ENCODE results near the gene POLD4. TPM values are rescaled to one million over a fixed set of nuclear protein-coding genes. Genes with fewer than 3 reads are reported as not detected.
A peak's percentile ranks its signal among the peaks of the same experiment; 100 is the strongest.

Gene POLD4
- polyA plus RNA-seq, 1 donor, result 112 TPM

GRCh38 chr11:67317888-67318555, 35.3 kb downstream of the POLD4 start:
- Histone ChIP-seq H3K27ac (ENCODE audit: low read length) (no peak overlapping the region), H3K36me3 (ENCODE audit: control insufficient read depth, insufficient read depth, low read length) (no peaks in the 10 kb centered on the region), H3K9me3 (ENCODE audit: control insufficient read depth, low read depth, low read length) (no peaks in the 10 kb centered on the region), H3K4me3 (ENCODE audit: low read length) (peak overlapping the region; percentile 74), H3K27me3 (ENCODE audit: control insufficient read depth, insufficient read depth, low read length) (no peaks in the 10 kb centered on the region), H3K4me1 (ENCODE audit: control insufficient read depth, insufficient read depth, low read length) (peaks cover 10% of the 10 kb centered on the region)
- no CpG with 5 or more reads among the region's 53 CpGs for WGBS (ENCODE audit: insufficient coverage, low lambda C conversion rate)
- no peak for DNase-seq

DNA sequence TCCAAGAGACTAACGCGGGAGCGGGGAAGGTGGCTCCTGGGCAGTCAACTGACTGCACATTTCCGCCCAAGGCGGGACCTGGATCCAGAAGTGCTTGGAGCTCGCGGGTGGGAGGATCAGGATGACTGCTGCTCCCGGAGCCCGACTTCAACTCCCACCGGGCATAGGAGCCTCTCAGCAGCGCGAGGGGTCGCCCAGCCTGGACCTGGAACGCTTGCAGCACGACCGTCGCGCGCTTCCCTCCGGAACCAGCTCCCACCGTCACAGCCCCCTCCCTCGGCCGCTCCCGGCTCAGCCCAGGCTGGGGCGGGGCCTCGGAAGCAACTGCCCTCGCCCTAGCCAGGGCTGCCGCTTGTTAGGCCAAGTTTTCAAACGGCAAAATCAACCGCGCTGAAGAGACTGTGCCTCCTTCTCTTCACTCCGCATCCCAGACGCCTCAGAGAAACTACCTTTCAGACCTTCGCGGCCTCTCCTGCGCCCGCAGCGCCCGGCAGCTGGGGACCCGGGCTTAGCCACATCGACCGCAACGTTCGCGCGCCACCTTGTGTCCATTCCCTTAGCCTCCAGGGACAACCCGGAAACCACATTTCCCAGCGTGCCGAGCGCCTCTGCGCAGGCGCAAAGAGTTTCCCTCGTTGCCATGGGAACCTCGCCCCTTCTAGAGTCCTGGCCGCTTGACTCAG, 36.0 kb downstream of the POLD4 start:
- no peaks in the 10 kb centered on the region for H3K27me3 ChIP-seq (ENCODE audit: control insufficient read depth, insufficient read depth, low read length)
- peak overlapping the region; percentile 97 for H3K27ac ChIP-seq (ENCODE audit: low read length)
- peaks cover 13% of the 10 kb centered on the region for H3K4me1 ChIP-seq (ENCODE audit: control insufficient read depth, insufficient read depth, low read length)
- no peaks in the 10 kb centered on the region for H3K36me3 ChIP-seq (ENCODE audit: control insufficient read depth, insufficient read depth, low read length)
- WGBS (ENCODE audit: insufficient coverage, low lambda C conversion rate), result no CpG with 5 or more reads among the region's 55 CpGs
- no peaks in the 10 kb centered on the region for H3K9me3 ChIP-seq (ENCODE audit: control insufficient read depth, low read depth, low read length)
- peak overlapping the region; percentile 74 for H3K4me3 ChIP-seq (ENCODE audit: low read length)
- peak; percentile 95 to 97 for DNase-seq

DNA sequence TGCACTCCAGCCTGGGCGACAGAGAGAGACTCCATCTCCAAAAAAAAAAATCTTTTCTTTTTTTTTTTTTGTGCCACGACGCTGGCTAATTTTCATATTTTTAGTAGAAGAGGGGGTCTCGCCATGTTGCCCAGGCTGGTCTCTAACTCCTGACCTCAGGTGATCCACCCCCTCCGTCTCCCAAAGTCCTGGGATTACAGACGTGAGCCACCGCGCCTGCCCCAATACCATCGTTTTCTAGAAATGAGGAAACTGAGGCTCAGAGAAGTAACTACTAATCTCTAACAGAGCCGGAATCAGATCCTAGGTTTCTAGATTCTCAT, 36.5 kb downstream of the POLD4 start:
- H3K4me1 ChIP-seq (ENCODE audit: control insufficient read depth, insufficient read depth, low read length), result peaks cover 13% of the 10 kb centered on the region
- no peaks in the 10 kb centered on the region for H3K36me3 ChIP-seq (ENCODE audit: control insufficient read depth, insufficient read depth, low read length)
- peak overlapping the region; percentile 74 for H3K4me3 ChIP-seq (ENCODE audit: low read length)
- WGBS (ENCODE audit: insufficient coverage, low lambda C conversion rate), result 0% methylated on average over 1 of the region's 10 CpGs
- H3K27me3 ChIP-seq (ENCODE audit: control insufficient read depth, insufficient read depth, low read length), result no peaks in the 10 kb centered on the region
- peak overlapping the region; percentile 97 for H3K27ac ChIP-seq (ENCODE audit: low read length)
- no peak for DNase-seq
- no peaks in the 10 kb centered on the region for H3K9me3 ChIP-seq (ENCODE audit: control insufficient read depth, low read depth, low read length)

GRCh38 chr11:67315325-67315909, 37.9 kb downstream of the POLD4 start:
- no peak for DNase-seq
- H3K4me1 ChIP-seq (ENCODE audit: control insufficient read depth, insufficient read depth, low read length), result peaks cover 13% of the 10 kb centered on the region
- H3K36me3 ChIP-seq (ENCODE audit: control insufficient read depth, insufficient read depth, low read length), result peaks cover 8% of the 10 kb centered on the region
- H3K4me3 ChIP-seq (ENCODE audit: low read length), result no peak overlapping the region
- no peaks in the 10 kb centered on the region for H3K9me3 ChIP-seq (ENCODE audit: control insufficient read depth, low read depth, low read length)
- H3K27ac ChIP-seq (ENCODE audit: low read length), result no peak overlapping the region
- H3K27me3 ChIP-seq (ENCODE audit: control insufficient read depth, insufficient read depth, low read length), result no peaks in the 10 kb centered on the region
- WGBS (ENCODE audit: insufficient coverage, low lambda C conversion rate), result 100% methylated on average over 2 of the region's 9 CpGs

GRCh38 chr11:67314218-67314617, 39.1 kb downstream of the POLD4 start:
- H3K4me3 ChIP-seq (ENCODE audit: low read length), result no peak overlapping the region
- no peak overlapping the region for H3K27ac ChIP-seq (ENCODE audit: low read length)
- no CpG with 5 or more reads among the region's 2 CpGs for WGBS (ENCODE audit: insufficient coverage, low lambda C conversion rate)
- peaks cover 20% of the 10 kb centered on the region for H3K36me3 ChIP-seq (ENCODE audit: control insufficient read depth, insufficient read depth, low read length)
- no peaks in the 10 kb centered on the region for H3K9me3 ChIP-seq (ENCODE audit: control insufficient read depth, low read depth, low read length)
- no peak for DNase-seq
- peaks cover 13% of the 10 kb centered on the region for H3K4me1 ChIP-seq (ENCODE audit: control insufficient read depth, insufficient read depth, low read length)
- H3K27me3 ChIP-seq (ENCODE audit: control insufficient read depth, insufficient read depth, low read length), result no peaks in the 10 kb centered on the region

DNA sequence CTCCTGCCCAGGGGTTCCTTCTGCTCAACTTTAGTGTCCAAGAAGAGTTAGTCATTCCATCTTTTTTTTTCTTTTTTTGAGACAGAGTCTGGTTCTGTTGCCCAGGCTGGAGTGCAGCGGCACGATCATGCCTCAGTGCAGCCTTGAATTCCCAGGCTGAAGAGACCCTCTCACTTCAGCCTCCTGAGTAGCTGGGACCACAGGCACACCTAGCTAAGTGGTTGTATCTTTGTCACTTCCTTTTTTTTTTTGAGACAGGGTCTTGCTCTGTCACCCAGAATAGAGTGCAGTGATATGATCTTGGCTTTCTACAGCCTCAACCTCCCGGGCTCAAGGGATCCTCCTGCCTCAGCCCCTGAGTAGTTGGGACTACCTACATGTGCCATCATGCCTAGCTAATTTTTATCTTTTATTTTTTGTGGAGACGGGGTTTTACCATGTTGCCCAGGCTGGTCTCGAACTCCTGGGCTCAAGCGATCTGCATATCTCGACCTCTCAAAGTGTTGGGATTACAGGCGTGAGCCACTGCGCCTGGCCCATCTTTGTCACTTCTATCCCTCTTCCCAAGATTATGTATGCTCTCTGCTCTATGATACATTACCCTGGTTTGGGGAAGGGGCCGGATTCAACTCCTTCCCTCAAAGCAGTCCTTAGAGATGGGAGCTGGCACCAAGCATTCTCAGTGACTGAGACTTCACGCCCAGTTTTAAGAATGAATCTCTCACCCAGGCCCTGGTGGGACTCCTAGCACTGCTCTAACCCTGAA, 40.0 kb downstream of the POLD4 start:
- peak overlapping the region; percentile 77 for H3K27ac ChIP-seq (ENCODE audit: low read length)
- no peaks in the 10 kb centered on the region for H3K27me3 ChIP-seq (ENCODE audit: control insufficient read depth, insufficient read depth, low read length)
- H3K4me3 ChIP-seq (ENCODE audit: low read length), result no peak overlapping the region
- peaks cover 28% of the 10 kb centered on the region for H3K36me3 ChIP-seq (ENCODE audit: control insufficient read depth, insufficient read depth, low read length)
- 80% methylated on average over 1 of the region's 11 CpGs for WGBS (ENCODE audit: insufficient coverage, low lambda C conversion rate)
- no peak for DNase-seq
- no peaks in the 10 kb centered on the region for H3K9me3 ChIP-seq (ENCODE audit: control insufficient read depth, low read depth, low read length)
- H3K4me1 ChIP-seq (ENCODE audit: control insufficient read depth, insufficient read depth, low read length), result peaks cover 11% of the 10 kb centered on the region

GRCh38 chr11:67312187-67313021, 40.9 kb downstream of the POLD4 start:
- Histone ChIP-seq H3K9me3 (ENCODE audit: control insufficient read depth, low read depth, low read length) (no peaks in the 10 kb centered on the region), H3K4me3 (ENCODE audit: low read length) (no peak overlapping the region), H3K4me1 (ENCODE audit: control insufficient read depth, insufficient read depth, low read length) (peaks cover 10% of the 10 kb centered on the region), H3K27me3 (ENCODE audit: control insufficient read depth, insufficient read depth, low read length) (no peaks in the 10 kb centered on the region), H3K36me3 (ENCODE audit: control insufficient read depth, insufficient read depth, low read length) (peaks cover 37% of the 10 kb centered on the region), H3K27ac (ENCODE audit: low read length) (peak overlapping the region; percentile 77)
- WGBS (ENCODE audit: insufficient coverage, low lambda C conversion rate), result 100% methylated on average over 1 of the region's 22 CpGs
- DNase-seq, result peak; percentile 53 to 82

- Histone ChIP-seq H3K27ac (ENCODE audit: low read length) (no peak overlapping the region), H3K4me1 (ENCODE audit: control insufficient read depth, insufficient read depth, low read length) (peaks cover 10% of the 10 kb centered on the region), H3K36me3 (ENCODE audit: control insufficient read depth, insufficient read depth, low read length) (peaks cover 45% of the 10 kb centered on the region), H3K4me3 (ENCODE audit: low read length) (no peak overlapping the region), H3K9me3 (ENCODE audit: control insufficient read depth, low read depth, low read length) (no peaks in the 10 kb centered on the region), H3K27me3 (ENCODE audit: control insufficient read depth, insufficient read depth, low read length) (no peaks in the 10 kb centered on the region)
- no CpG with 5 or more reads among the region's 15 CpGs for WGBS (ENCODE audit: insufficient coverage, low lambda C conversion rate)
- no peak for DNase-seq
Measured at GRCh38 chr11:67311556-67312082, 41.7 kb downstream of the POLD4 start.

GRCh38 chr11:67311051-67311555, 42.2 kb downstream of the POLD4 start:
- H3K27ac ChIP-seq (ENCODE audit: low read length), result no peak overlapping the region
- no peak for DNase-seq
- no CpG with 5 or more reads among the region's 18 CpGs for WGBS (ENCODE audit: insufficient coverage, low lambda C conversion rate)
- no peaks in the 10 kb centered on the region for H3K27me3 ChIP-seq (ENCODE audit: control insufficient read depth, insufficient read depth, low read length)
- peaks cover 10% of the 10 kb centered on the region for H3K4me1 ChIP-seq (ENCODE audit: control insufficient read depth, insufficient read depth, low read length)
- no peak overlapping the region for H3K4me3 ChIP-seq (ENCODE audit: low read length)
- peaks cover 48% of the 10 kb centered on the region for H3K36me3 ChIP-seq (ENCODE audit: control insufficient read depth, insufficient read depth, low read length)
- no peaks in the 10 kb centered on the region for H3K9me3 ChIP-seq (ENCODE audit: control insufficient read depth, low read depth, low read length)

All from large intestine (tissue), 3 donors.